Left ventricle myocardium inferior (tissue), 1 donor: ENCODE measurements around the gene AGPAT3. TPM values are rescaled to one million over a fixed set of nuclear protein-coding genes. Genes with fewer than 3 reads are reported as not detected.

ENCODE experiments used
- DNase-seq: peaks from one replicate; pipeline ENCODE4 v3.0.0-alpha.2; 2020
- H3K27ac ChIP-seq: fragments of 200-600 bp; replicated peaks from 2 replicates; pipeline ENCODE4 v1.8.0; 2021
- H3K27me3 ChIP-seq: fragments of 200-600 bp; 2 replicates; pipeline ENCODE4 v1.8.0; 2021; ENCODE audit warnings: low read depth
- H3K36me3 ChIP-seq: fragments of 200-600 bp; 2 replicates; pipeline ENCODE4 v1.8.0; 2021
- H3K4me1 ChIP-seq: fragments of 200-600 bp; 2 replicates; pipeline ENCODE4 v1.8.0; 2021
- H3K4me3 ChIP-seq: fragments of 200-600 bp; 2 replicates; pipeline ENCODE4 v1.8.0; 2021; ENCODE audit warnings: mild to moderate bottlenecking, moderate library complexity
- H3K9me3 ChIP-seq: fragments of 200-600 bp; replicated peaks from 2 replicates; pipeline ENCODE4 v1.8.0; 2021
- intact Hi-C: fragments of 100-400 bp; cut with micrococcal nuclease; formaldehyde crosslinking; loops from one replicate; pipeline ENCODE4 v1.11.0; 2022
- total RNA-seq: library from RNA; stranded (reverse); fragmentation: NEBNext Ultra II Directional; extraction: Animal tissue kit (Norgen Biotek cat#: 25700); gene quantifications from one replicate; pipeline ENCODE4 v1.2.1, GENCODE V29; 2021
- TF ChIP-seq, protein P1 (sequence below): fragments of 200-600 bp; IDR thresholded peaks from 2 replicates; pipeline ENCODE4 v1.8.0; 2021; ENCODE audit warnings: antibody characterized with exemption, mild to moderate bottlenecking, borderline replicate concordance
- donor health status: DM: no; HTN: yes; CAD: no; lungs with severe emphysema.

Gene AGPAT3
- total RNA-seq, 1 donor from 2014 or later, result 79.6 TPM

- no peaks in the 10 kb centered on the region for H3K27me3 ChIP-seq
- H3K4me1 ChIP-seq, result peaks cover 65% of the 10 kb centered on the region
- no peak for DNase-seq
- intact Hi-C loops, result no loop called here
- TF ChIP-seq, protein P1, sequence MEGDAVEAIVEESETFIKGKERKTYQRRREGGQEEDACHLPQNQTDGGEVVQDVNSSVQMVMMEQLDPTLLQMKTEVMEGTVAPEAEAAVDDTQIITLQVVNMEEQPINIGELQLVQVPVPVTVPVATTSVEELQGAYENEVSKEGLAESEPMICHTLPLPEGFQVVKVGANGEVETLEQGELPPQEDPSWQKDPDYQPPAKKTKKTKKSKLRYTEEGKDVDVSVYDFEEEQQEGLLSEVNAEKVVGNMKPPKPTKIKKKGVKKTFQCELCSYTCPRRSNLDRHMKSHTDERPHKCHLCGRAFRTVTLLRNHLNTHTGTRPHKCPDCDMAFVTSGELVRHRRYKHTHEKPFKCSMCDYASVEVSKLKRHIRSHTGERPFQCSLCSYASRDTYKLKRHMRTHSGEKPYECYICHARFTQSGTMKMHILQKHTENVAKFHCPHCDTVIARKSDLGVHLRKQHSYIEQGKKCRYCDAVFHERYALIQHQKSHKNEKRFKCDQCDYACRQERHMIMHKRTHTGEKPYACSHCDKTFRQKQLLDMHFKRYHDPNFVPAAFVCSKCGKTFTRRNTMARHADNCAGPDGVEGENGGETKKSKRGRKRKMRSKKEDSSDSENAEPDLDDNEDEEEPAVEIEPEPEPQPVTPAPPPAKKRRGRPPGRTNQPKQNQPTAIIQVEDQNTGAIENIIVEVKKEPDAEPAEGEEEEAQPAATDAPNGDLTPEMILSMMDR, result no peak
- peak overlapping the region; percentile 98 for H3K27ac ChIP-seq
- H3K36me3 ChIP-seq, result no peaks in the 10 kb centered on the region
- no peaks in the 10 kb centered on the region for H3K9me3 ChIP-seq
- peak overlapping the region; percentile 98 for H3K4me3 ChIP-seq
Observed at GRCh38 chr21:44013380-44014088, 148.5 kb downstream of the AGPAT3 start.

- no peaks in the 10 kb centered on the region for H3K36me3 ChIP-seq
- DNase-seq, result no peak
- H3K4me1 ChIP-seq, result peaks cover 92% of the 10 kb centered on the region
- TF ChIP-seq, protein P1, result no peak
- no peaks in the 10 kb centered on the region for H3K9me3 ChIP-seq
- H3K27me3 ChIP-seq, result no peaks in the 10 kb centered on the region
- H3K4me3 ChIP-seq, result no peak overlapping the region
- H3K27ac ChIP-seq, result no peak overlapping the region
- intact Hi-C loops, result no loop called here
Observed at GRCh38 chr21:44017601-44018000, 152.6 kb downstream of the AGPAT3 start.

- DNase-seq, result no peak
- Histone ChIP-seq H3K27ac (no peak overlapping the region), H3K4me1 (peaks cover 91% of the 10 kb centered on the region), H3K36me3 (no peaks in the 10 kb centered on the region), H3K9me3 (no peaks in the 10 kb centered on the region), H3K4me3 (no peak overlapping the region), H3K27me3 (no peaks in the 10 kb centered on the region)
- TF ChIP-seq, protein P1, result no peak
- intact Hi-C loops, result no loop called here
Observed at GRCh38 chr21:44018127-44018526, 153.1 kb downstream of the AGPAT3 start.

DNA sequence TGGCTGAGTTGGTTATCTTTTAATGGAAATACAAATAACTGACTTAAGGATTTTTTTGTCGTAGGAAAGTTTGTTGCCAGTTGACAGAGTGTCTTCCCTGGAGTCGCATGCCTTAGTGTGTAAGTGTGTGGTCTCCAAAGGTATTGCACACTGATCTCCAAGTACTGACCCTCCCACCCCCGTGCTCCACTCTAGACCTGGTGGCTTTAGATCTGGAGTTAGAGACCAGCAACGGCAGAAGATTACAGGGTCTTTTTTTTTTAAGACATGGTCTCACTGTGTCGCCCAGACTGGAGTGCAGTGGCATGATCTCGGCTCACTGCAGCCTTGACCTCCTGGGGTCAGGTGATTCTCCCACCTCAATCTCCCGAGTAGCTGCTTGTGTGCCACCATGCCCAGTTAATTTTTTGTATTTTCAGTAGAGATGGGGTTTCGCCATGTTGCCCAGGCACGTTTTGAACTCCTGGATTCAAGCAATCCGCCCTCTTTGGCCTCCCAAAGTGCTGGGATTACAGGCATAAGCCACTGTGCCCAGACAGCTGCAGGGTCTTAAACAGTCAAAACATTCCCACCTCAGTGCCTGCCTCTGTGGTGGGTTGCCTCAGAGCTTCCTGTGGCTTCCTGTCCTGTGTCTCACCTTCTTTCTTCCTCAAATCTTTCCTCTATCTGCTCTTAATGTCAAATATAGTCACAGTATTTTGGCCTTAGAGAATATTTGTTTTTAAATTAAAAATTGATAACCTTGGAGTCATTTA lies 154.0 kb downstream of the AGPAT3 start:
- Histone ChIP-seq H3K27ac (peak overlapping the region; percentile 67), H3K27me3 (no peaks in the 10 kb centered on the region), H3K9me3 (no peaks in the 10 kb centered on the region), H3K4me3 (no peak overlapping the region), H3K36me3 (no peaks in the 10 kb centered on the region), H3K4me1 (peaks cover 89% of the 10 kb centered on the region)
- intact Hi-C loops, result no loop called here
- DNase-seq, result no peak
- TF ChIP-seq, protein P1, result no peak

GRCh38 chr21:44019568-44019958 lies 154.5 kb downstream of the AGPAT3 start:
- Histone ChIP-seq H3K36me3 (no peaks in the 10 kb centered on the region), H3K4me1 (peaks cover 89% of the 10 kb centered on the region), H3K4me3 (no peak overlapping the region), H3K9me3 (no peaks in the 10 kb centered on the region), H3K27me3 (no peaks in the 10 kb centered on the region), H3K27ac (peak overlapping the region; percentile 67)
- no peak for DNase-seq
- TF ChIP-seq, protein P1, result no peak
- intact Hi-C loops, result no loop called here
